Measurements from ENCODE around the gene HSPA2. TPM values are rescaled to one million over a fixed set of nuclear protein-coding genes. Genes with fewer than 3 reads are reported as not detected.

HSPA2 gene
- total and polyA plus RNA-seq, 7 donors, result 28.7 to 172 (median 80.3) TPM

DNA sequence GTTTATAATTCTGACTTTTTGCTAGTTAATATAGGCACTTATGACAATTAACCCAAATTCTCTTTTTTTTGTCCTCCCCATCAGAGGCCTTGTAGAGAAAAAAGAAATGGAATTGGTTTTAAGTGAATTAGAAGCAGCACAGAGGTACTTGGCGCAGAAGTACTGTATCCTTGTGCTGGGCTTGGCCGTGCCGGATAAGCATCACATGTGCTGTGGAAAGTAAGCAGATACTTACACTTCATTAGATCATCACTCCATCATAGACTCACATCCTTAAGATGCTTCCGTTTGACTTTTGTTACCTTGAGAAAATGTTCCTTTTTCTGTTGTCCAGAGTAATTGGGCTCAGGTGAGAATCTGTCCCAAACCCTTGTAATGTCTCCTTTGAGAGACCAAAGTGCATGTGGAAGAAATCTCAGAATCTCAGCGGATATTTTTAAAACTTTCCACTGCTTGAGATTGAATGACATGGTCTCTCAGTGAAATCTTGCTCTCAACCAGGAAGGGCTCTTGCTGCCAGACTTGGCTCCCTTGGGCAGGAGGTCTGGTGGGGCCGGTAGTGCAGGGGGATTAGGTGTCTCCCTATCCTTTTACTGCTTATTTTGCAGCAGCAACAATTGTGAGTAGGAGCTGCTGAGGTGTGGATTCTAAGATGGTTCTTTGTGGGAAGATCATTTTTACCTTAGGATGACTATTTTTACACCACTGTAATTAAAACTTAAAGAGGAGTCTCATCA is 34.0 kb downstream of the HSPA2 start:
- WGBS, 2 donors, result 96 to 97% methylated on average over 6 of the region's 6 CpGs
- Histone ChIP-seq H3K27me3 (no peaks in the 10 kb centered on the region), H3K9me3 (no peaks in the 10 kb centered on the region), H3K4me3 (no peak overlapping the region), H3K4me1 (peaks cover 0 to 35% (median 31%) of the 10 kb centered on the region in 4 donors), H3K36me3 (no peaks in the 10 kb centered on the region), H3K27ac (peak overlapping the region in 3 of 4 donors; percentile 74 to 84 (median 83))
- TF ChIP-seq EP300 (IDR thresholded peaks at IDR 0.05), result no peak
- TF ChIP-seq POLR2AphosphoS5 (IDR thresholded peaks at IDR 0.05), result no peak
- TF ChIP-seq, protein P1, sequence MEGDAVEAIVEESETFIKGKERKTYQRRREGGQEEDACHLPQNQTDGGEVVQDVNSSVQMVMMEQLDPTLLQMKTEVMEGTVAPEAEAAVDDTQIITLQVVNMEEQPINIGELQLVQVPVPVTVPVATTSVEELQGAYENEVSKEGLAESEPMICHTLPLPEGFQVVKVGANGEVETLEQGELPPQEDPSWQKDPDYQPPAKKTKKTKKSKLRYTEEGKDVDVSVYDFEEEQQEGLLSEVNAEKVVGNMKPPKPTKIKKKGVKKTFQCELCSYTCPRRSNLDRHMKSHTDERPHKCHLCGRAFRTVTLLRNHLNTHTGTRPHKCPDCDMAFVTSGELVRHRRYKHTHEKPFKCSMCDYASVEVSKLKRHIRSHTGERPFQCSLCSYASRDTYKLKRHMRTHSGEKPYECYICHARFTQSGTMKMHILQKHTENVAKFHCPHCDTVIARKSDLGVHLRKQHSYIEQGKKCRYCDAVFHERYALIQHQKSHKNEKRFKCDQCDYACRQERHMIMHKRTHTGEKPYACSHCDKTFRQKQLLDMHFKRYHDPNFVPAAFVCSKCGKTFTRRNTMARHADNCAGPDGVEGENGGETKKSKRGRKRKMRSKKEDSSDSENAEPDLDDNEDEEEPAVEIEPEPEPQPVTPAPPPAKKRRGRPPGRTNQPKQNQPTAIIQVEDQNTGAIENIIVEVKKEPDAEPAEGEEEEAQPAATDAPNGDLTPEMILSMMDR (IDR thresholded peaks at IDR 0.05), result no peak
- TF ChIP-seq POLR2A (IDR thresholded peaks at IDR 0.05), result no peak
- intact Hi-C loops (cut with DNase I), result loop anchor here (5.0 kb wide), 1 partner anchor 53 kb away; no protein-coding TSS in a partner anchor
- no peak for DNase-seq

DNA sequence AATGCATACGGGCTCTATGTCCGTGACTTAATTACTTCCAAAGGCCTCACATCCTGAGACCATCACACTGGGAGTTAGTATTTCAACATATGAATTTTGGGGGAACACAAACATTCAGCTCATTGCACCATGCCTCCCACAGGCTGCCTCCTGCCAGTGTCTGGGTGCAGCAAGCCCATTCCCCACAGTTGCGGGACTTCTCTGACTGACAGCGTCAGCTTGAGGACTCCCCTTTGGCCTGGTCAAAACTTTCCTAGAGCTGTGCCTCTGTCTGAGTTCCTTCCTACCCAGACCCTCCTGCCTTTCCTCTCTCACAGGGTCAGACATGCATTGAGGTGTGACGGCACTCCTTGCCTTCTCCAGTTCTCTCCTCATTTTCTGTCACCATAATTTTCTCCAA is 36.7 kb downstream of the HSPA2 start:
- WGBS, 2 donors, result 87 to 96% methylated on average over 5 of the region's 5 CpGs

DNA sequence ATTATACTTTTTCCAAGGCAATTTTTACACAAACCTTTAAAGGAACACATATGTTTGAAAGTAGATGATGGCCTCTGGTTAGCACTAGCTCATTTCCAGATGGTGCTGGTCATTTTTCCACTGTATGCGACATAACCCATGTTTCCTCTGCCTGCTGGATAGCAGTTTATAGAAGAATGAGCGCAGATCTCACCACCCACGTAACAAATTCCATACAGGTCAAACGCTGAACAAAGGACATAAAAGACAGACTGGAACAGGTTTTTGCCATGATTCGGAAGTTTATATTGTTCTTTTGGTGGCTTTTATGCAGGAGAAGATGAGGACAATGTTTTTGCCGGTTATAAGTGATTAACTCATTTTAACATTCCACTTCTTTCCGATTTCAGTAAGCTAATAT is 39.9 kb downstream of the HSPA2 start:
- H3K9me3 ChIP-seq, result no peaks in the 10 kb centered on the region
- peaks cover 0 to 37% (median 24%) of the 10 kb centered on the region in 4 donors for H3K4me1 ChIP-seq
- no peaks in the 10 kb centered on the region for H3K27me3 ChIP-seq
- 83 to 86% methylated on average over 7 of the region's 7 CpGs for WGBS, 2 donors
- H3K4me3 ChIP-seq, result no peak overlapping the region
- intact Hi-C loops (cut with DNase I), result no loop called here
- DNase-seq, result no peak
- H3K27ac ChIP-seq, result peak overlapping the region; percentile 36 to 63 (median 52)
- TF ChIP-seq POLR2AphosphoS5 (IDR thresholded peaks at IDR 0.05), result no peak
- TF ChIP-seq EP300 (IDR thresholded peaks at IDR 0.05), result no peak
- TF ChIP-seq POLR2A (IDR thresholded peaks at IDR 0.05), result no peak
- TF ChIP-seq, protein P1 (IDR thresholded peaks at IDR 0.05), result no peak
- H3K36me3 ChIP-seq, result no peaks in the 10 kb centered on the region

More for the DNA sequence above, 36.7 kb downstream of the HSPA2 start:
- no peak overlapping the region for H3K27ac ChIP-seq
- no peaks in the 10 kb centered on the region for H3K36me3 ChIP-seq
- no peak for TF ChIP-seq POLR2AphosphoS5 (IDR thresholded peaks at IDR 0.05)
- TF ChIP-seq EP300 (IDR thresholded peaks at IDR 0.05), result no peak
- TF ChIP-seq, protein P1 (IDR thresholded peaks at IDR 0.05), result no peak
- no peak for TF ChIP-seq POLR2A (IDR thresholded peaks at IDR 0.05)
- H3K27me3 ChIP-seq, result no peaks in the 10 kb centered on the region
- peaks cover 0 to 41% (median 29%) of the 10 kb centered on the region in 4 donors for H3K4me1 ChIP-seq
- DNase-seq, result no peak
- H3K9me3 ChIP-seq, result no peaks in the 10 kb centered on the region
- intact Hi-C loops (cut with DNase I), result no loop called here
- H3K4me3 ChIP-seq, result no peak overlapping the region

DNA sequence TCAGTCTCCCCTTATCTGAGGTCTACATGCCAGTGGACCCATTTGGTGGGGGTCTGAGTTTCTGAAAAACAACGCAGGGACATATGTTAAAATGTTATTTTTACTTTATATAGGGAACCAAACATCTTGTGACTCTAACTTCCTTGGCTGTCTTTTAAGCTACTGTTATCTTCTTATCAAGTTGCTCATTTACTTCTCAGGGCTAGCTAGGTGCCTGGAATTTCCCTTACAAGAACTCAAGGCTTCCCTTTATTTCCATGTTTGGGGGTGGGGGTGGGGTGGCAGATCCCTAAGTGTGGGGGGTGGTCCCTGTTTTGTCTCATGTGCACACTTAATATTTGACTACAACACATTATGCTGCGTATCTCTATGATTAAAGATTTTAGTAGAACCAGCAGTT is 40.8 kb downstream of the HSPA2 start:
- Histone ChIP-seq H3K9me3 (no peaks in the 10 kb centered on the region), H3K36me3 (no peaks in the 10 kb centered on the region), H3K4me3 (no peak overlapping the region), H3K27me3 (no peaks in the 10 kb centered on the region), H3K4me1 (peaks cover 0 to 37% (median 24%) of the 10 kb centered on the region in 4 donors), H3K27ac (peak overlapping the region in 3 of 4 donors; percentile 36 to 63 (median 53))
- intact Hi-C loops (cut with DNase I), result no loop called here
- TF ChIP-seq POLR2A (IDR thresholded peaks at IDR 0.05) (no peak), EP300 (IDR thresholded peaks at IDR 0.05) (no peak), POLR2AphosphoS5 (IDR thresholded peaks at IDR 0.05) (no peak)
- TF ChIP-seq, protein P1 (IDR thresholded peaks at IDR 0.05), result no peak
- DNase-seq, result no peak
- WGBS, 2 donors, result 72 to 83% methylated on average over 2 of the region's 2 CpGs

Measured in sigmoid colon (tissue), 7 donors.